HCT116 (cell line): ENCODE data around the gene GAS2L2. TPM values are rescaled to one million over a fixed set of nuclear protein-coding genes. Genes with fewer than 3 reads are reported as not detected.

Experiments
- ATAC-seq: fragments of 200-7000 bp; cut with Tn5 transposase; 2 replicates; pipeline ENCODE4 v1.9.1; 2020; ENCODE audit warnings: mild to moderate bottlenecking, moderate library complexity
- BruUV-seq: library from RNA; stranded (reverse); fragments of 400-500 nt; replicated peaks from 2 replicates; lab custom pipeline; 2021; lab: Mats Ljungman, UMichigan
- CTCF ChIA-PET: fragments of 300-600 bp; sonication (Branson Sonifier 250); formaldehyde crosslinking; loops from one replicate; lab custom pipeline; 2021; ENCODE audit warnings: antibody characterized with exemption; lab: Charles Lee
- POLR2A ChIA-PET: fragments of 300-600, 350-600 bp; sonication (Branson Sonifier 250); formaldehyde crosslinking; loops from one replicate; lab custom pipeline; 2021; ENCODE audit warnings: antibody characterized with exemption; lab: Charles Lee
- RAD21 ChIA-PET, 2 experiments: fragments of 300-600 bp; sonication (Branson Sonifier 250); formaldehyde crosslinking; loops; one replicate each; lab custom pipeline; 2023; ENCODE audit warnings: low total read pairs in 2 of 2; ENCODE audit not compliant: uncharacterized antibody in 2 of 2, unreplicated experiment in 2 of 2, low non-redundant PET in 1 of 2; lab: Charles Lee
- DNase-seq: peaks from one replicate; pipeline ENCODE4 v3.0.0-alpha.2; 2010; ENCODE audit warnings: low read depth, low spot score
- H2AFZ ChIP-seq: fragments of 200-600 bp; shearing (Covaris generic), sonication (generic); 2 replicates; pipeline ENCODE4 v1.6.1; 2017; ENCODE audit warnings: low read depth, mixed run types, mixed read lengths, antibody characterized with exemption, low read length; ENCODE audit not compliant: poor library complexity, severe bottlenecking
- H3K27ac ChIP-seq: 2 replicates; pipeline ENCODE4 v1.5.1; 2012; ENCODE audit warnings: low read depth, low read length
- H3K27me3 ChIP-seq: fragments of 200-600 bp; sonication (generic); 2 replicates; pipeline ENCODE4 v1.6.1; 2016; ENCODE audit warnings: mixed run types, low read length, mixed read lengths; ENCODE audit not compliant: insufficient read depth
- H3K36me3 ChIP-seq, 2 experiments: fragments of 200-500 bp in 1 of 2; fragments of 200-600 bp in 1 of 2; sonication (Bioruptor generic) in 1 of 2; sonication (generic) in 1 of 2; 2 replicates each; pipeline versions ENCODE4 v1.5.1 to v1.6.1; 2014 to 2016; ENCODE audit warnings: low read length in 2 of 2, inconsistent platforms in 1 of 2, mixed read lengths in 1 of 2, mixed run types in 1 of 2; ENCODE audit not compliant: insufficient read depth in 2 of 2, control insufficient read depth in 1 of 2
- H3K4me1 ChIP-seq, 2 experiments: fragments of 200-600 bp in 1 of 2; sonication (generic) in 1 of 2; 2 replicates each; pipeline versions ENCODE4 v1.5.1 to v1.6.1; 2012 to 2017; ENCODE audit warnings: low read length in 2 of 2, inconsistent platforms in 1 of 2, mild to moderate bottlenecking in 1 of 2, mixed read lengths in 1 of 2, mixed run types in 1 of 2, moderate library complexity in 1 of 2; ENCODE audit not compliant: insufficient read depth in 2 of 2, control insufficient read depth in 1 of 2
- H3K4me2 ChIP-seq: fragments of 200-600 bp; sonication (generic); 2 replicates; pipeline ENCODE4 v1.6.1; 2017; ENCODE audit warnings: mixed run types, low read length, mixed read lengths
- H3K4me3 ChIP-seq, 2 experiments: fragments of 200-600 bp in 1 of 2; sonication (generic) in 1 of 2; replicated peaks in 1 of 2; 2 replicates each; pipeline ENCODE4 v1.5.1; 2011 to 2016; ENCODE audit warnings: low read length in 2 of 2, control low read depth in 1 of 2, low read depth in 1 of 2, mild to moderate bottlenecking in 1 of 2, mixed read lengths in 1 of 2, mixed run types in 1 of 2
- H3K79me2 ChIP-seq: fragments of 200-600 bp; sonication (generic); 2 replicates; pipeline ENCODE4 v1.6.1; 2017; ENCODE audit warnings: mild to moderate bottlenecking, mixed run types, low read length, moderate library complexity, mixed read lengths; ENCODE audit not compliant: insufficient read depth
- H3K9ac ChIP-seq: fragments of 200-600 bp; sonication (generic); 2 replicates; pipeline ENCODE4 v1.6.1; 2016; ENCODE audit warnings: low read length, mixed read lengths
- H3K9me2 ChIP-seq: fragments of 200-600 bp; sonication (generic), shearing (Covaris generic); 2 replicates; pipeline ENCODE4 v1.6.1; 2017; ENCODE audit warnings: mixed run types, mild to moderate bottlenecking, moderate library complexity; ENCODE audit not compliant: insufficient read depth
- H3K9me3 ChIP-seq, 2 experiments: fragments of 200-500 bp in 1 of 2; fragments of 200-600 bp in 1 of 2; sonication (Bioruptor generic) in 1 of 2; sonication (generic) in 1 of 2; 2 replicates each; pipeline ENCODE4 v1.6.1; 2014 to 2017; ENCODE audit warnings: low read length in 2 of 2, mixed read lengths in 2 of 2, inconsistent platforms in 1 of 2, low read depth in 1 of 2, mild to moderate bottlenecking in 1 of 2, mixed run types in 1 of 2, moderate library complexity in 1 of 2; ENCODE audit not compliant: control insufficient read depth in 1 of 2, insufficient read depth in 1 of 2
- H4K20me1 ChIP-seq: fragments of 200-600 bp; sonication (generic), shearing (Covaris generic); 2 replicates; pipeline ENCODE4 v1.6.1; 2017; ENCODE audit warnings: mixed run types, mild to moderate bottlenecking, moderate library complexity; ENCODE audit not compliant: insufficient read depth
- ATF3 ChIP-seq: IDR thresholded peaks from 2 replicates; pipeline ENCODE4 v1.6.1; 2012
- CBX3 ChIP-seq: IDR thresholded peaks from 2 replicates; pipeline ENCODE4 v1.6.1; 2012; ENCODE audit warnings: low read depth
- CEBPB ChIP-seq: IDR thresholded peaks from 2 replicates; pipeline ENCODE4 v1.6.1; 2012; ENCODE audit warnings: low read depth
- CTCF ChIP-seq, 3 experiments: fragments of 200-600 bp in 1 of 3; sonication (generic) in 1 of 3; IDR thresholded peaks in 2 of 3; conservative IDR thresholded peaks in 1 of 3; 2 replicates each; pipeline ENCODE4 v1.5.1; 2012 to 2017; ENCODE audit warnings: low read depth in 2 of 3, low read length in 2 of 3, antibody characterized with exemption in 1 of 3, borderline replicate concordance in 1 of 3, control low read depth in 1 of 3, mild to moderate bottlenecking in 1 of 3, mixed read lengths in 1 of 3, mixed run types in 1 of 3, moderate library complexity in 1 of 3; ENCODE audit not compliant: insufficient read depth in 1 of 3
- EGR1 ChIP-seq: IDR thresholded peaks from 2 replicates; pipeline ENCODE4 v1.6.1; 2012; ENCODE audit warnings: low read depth
- EZH2 ChIP-seq: fragments of 200-600 bp; sonication (generic); IDR thresholded peaks from 2 replicates; pipeline ENCODE4 v1.6.1; 2017; ENCODE audit warnings: antibody characterized with exemption, mixed run types
- POLR2A ChIP-seq: IDR thresholded peaks from 2 replicates; pipeline ENCODE4 v1.7.0; 2011; ENCODE audit warnings: borderline replicate concordance; ENCODE audit not compliant: insufficient read depth, insufficient read length; ENCODE audit errors: extremely low read depth
- POLR2AphosphoS5 ChIP-seq: IDR thresholded peaks from 2 replicates; pipeline ENCODE4 v1.6.1; 2011; ENCODE audit warnings: mild to moderate bottlenecking, low read depth, low read length, moderate library complexity
- RAD21 ChIP-seq: IDR thresholded peaks from 2 replicates; pipeline ENCODE4 v1.6.1; 2012; ENCODE audit warnings: low read depth, mild to moderate bottlenecking
- SIN3A ChIP-seq: IDR thresholded peaks from 2 replicates; pipeline ENCODE4 v1.6.1; 2012; ENCODE audit warnings: low read depth
- SP1 ChIP-seq: IDR thresholded peaks from 2 replicates; pipeline ENCODE4 v1.6.1; 2012; ENCODE audit warnings: low read depth
- YY1 ChIP-seq: IDR thresholded peaks from 2 replicates; pipeline ENCODE4 v1.6.1; 2011; ENCODE audit warnings: low read length, low read depth, moderate library complexity, mild to moderate bottlenecking; ENCODE audit not compliant: insufficient replicate concordance; ENCODE audit errors: extremely low read depth
- ZFX ChIP-seq: fragments of 450-650 bp; IDR thresholded peaks from 2 replicates; pipeline ENCODE4 v1.6.1; 2017
- intact Hi-C: fragments of 100-400 bp; cut with micrococcal nuclease; formaldehyde crosslinking; loops from 2 replicates; pipeline ENCODE4 v1.10.0; 2022
- total RNA-seq: library from RNA; stranded (reverse); gene quantifications from one replicate; pipeline ENCODE4 v1.2.1, GENCODE V29; 2021; ENCODE audit not compliant: unreplicated experiment

GAS2L2 gene
- total RNA-seq, 1 experiment from 2014 or later, result not detected

- no TSS peak for BruUV-seq
These were observed 19.7 kb downstream of the GAS2L2 start for GRCh38 chr17:35733366-35733765.

More at GRCh38 chr17:35733366-35733765, 19.7 kb downstream of the GAS2L2 start:
- POLR2A ChIA-PET, result no interaction called here
- no peak for ATAC-seq
- intact Hi-C loops, result no loop called here
- no peaks in the 10 kb centered on the region for H3K27me3 ChIP-seq
- H3K9me3 ChIP-seq, result no peaks in the 10 kb centered on the region
- H3K9ac ChIP-seq, result no peak overlapping the region
- H3K4me1 ChIP-seq, result no peaks in the 10 kb centered on the region
- RAD21 ChIA-PET, result no interaction called here
- H3K79me2 ChIP-seq, result no peaks in the 10 kb centered on the region
- H3K4me2 ChIP-seq, result no peak overlapping the region
- no peak overlapping the region for H2AFZ ChIP-seq
- no peak for DNase-seq
- no peak for TF ChIP-seq CEBPB
- no peak for TF ChIP-seq SP1
- TF ChIP-seq YY1, result no peak
- no peak for TF ChIP-seq EGR1
- no peak for TF ChIP-seq SIN3A
- no peak for TF ChIP-seq ATF3
- TF ChIP-seq EZH2, result no peak
- TF ChIP-seq RAD21, result no peak
- TF ChIP-seq CTCF (IDR thresholded peaks at IDR 0.05 in 2 of 3, conservative IDR thresholded peaks at IDR 0.05 in 1 of 3; ENCODE audit: borderline replicate concordance in 1 of 3, insufficient read depth in 1 of 3, low read depth in 2 of 3, low read length in 2 of 3), result no peak
- TF ChIP-seq POLR2AphosphoS5, result no peak
- TF ChIP-seq POLR2A, result no peak
- no peak for TF ChIP-seq ZFX
- TF ChIP-seq CBX3, result no peak
- H3K27ac ChIP-seq, result no peak overlapping the region
- no peak overlapping the region for H3K4me3 ChIP-seq
- H4K20me1 ChIP-seq, result no peaks in the 10 kb centered on the region
- H3K36me3 ChIP-seq, result no peaks in the 10 kb centered on the region
- CTCF ChIA-PET, result interaction anchor here (1.2 kb wide), 1 partner anchor 14 kb away, joined by 3 read pairs; no protein-coding TSS in a partner anchor
- H3K9me2 ChIP-seq, result no peaks in the 10 kb centered on the region
